OCI-LY3 (cell line): Measurements from ENCODE around the gene INPP5A.

Source experiments
- H2AFZ ChIP-seq: fragments of 200-600, 300-600 bp; shearing (Covaris generic); 2 replicates; pipeline ENCODE4 v1.6.0; 2014; ENCODE audit warnings: antibody characterized with exemption, low read depth, low read length
- H3K27ac ChIP-seq: fragments of 200-600, 300-600 bp; sonication (generic); 2 replicates; pipeline ENCODE4 v1.5.1; 2014; ENCODE audit warnings: mild to moderate bottlenecking, low read length, moderate library complexity, mixed read lengths
- H3K27me3 ChIP-seq: fragments of 200-600, 300-600 bp; sonication (generic); 2 replicates; pipeline ENCODE4 v1.6.1; 2014; ENCODE audit warnings: low read depth, low read length, mixed read lengths
- H3K36me3 ChIP-seq: fragments of 200-600, 300-600 bp; sonication (generic); replicated peaks from 2 replicates; pipeline ENCODE3; 2014; ENCODE audit warnings: low read depth, low read length, mixed read lengths
- H3K4me1 ChIP-seq: fragments of 300-600, 200-600 bp; sonication (generic); 2 replicates; pipeline ENCODE4 v1.6.1; 2014; ENCODE audit warnings: low read length, mixed read lengths
- H3K4me2 ChIP-seq: fragments of 200-600, 300-600 bp; sonication (generic); 2 replicates; pipeline ENCODE4 v1.6.1; 2014; ENCODE audit warnings: low read length, mixed read lengths
- H3K4me3 ChIP-seq: fragments of 300-600, 200-600 bp; sonication (generic); 2 replicates; pipeline ENCODE4 v1.5.1; 2014; ENCODE audit warnings: antibody characterized with exemption, mild to moderate bottlenecking, low read length, moderate library complexity
- H3K79me2 ChIP-seq: fragments of 300-600, 200-600 bp; shearing (Covaris generic); 2 replicates; pipeline ENCODE4 v1.6.1; 2014; ENCODE audit warnings: mild to moderate bottlenecking, low read length, mixed read lengths
- H3K9ac ChIP-seq: fragments of 300-600, 200-600 bp; shearing (Covaris generic); 2 replicates; pipeline ENCODE4 v1.6.0; 2014; ENCODE audit warnings: mild to moderate bottlenecking, low read length, moderate library complexity
- H3K9me3 ChIP-seq: fragments of 200-600, 300-600 bp; shearing (Covaris generic); 2 replicates; pipeline ENCODE4 v1.6.1; 2014; ENCODE audit warnings: low read length, mixed read lengths; ENCODE audit not compliant: insufficient read depth
- H4K20me1 ChIP-seq: fragments of 200-600, 300-600 bp; sonication (generic); 2 replicates; pipeline ENCODE4 v1.6.1; 2016; ENCODE audit warnings: low read length, mixed read lengths; ENCODE audit not compliant: insufficient read depth
- CTCF ChIP-seq: fragments of 200-600, 300-600 bp; sonication (generic); IDR thresholded peaks from 2 replicates; pipeline ENCODE4 v1.5.1; 2014; ENCODE audit warnings: antibody characterized with exemption, low read length, low read depth
- EZH2phosphoT487 ChIP-seq: fragments of 200-600 bp; shearing (Covaris generic); IDR thresholded peaks from 2 replicates; pipeline ENCODE4 v1.6.1; 2018; ENCODE audit warnings: antibody characterized with exemption, mixed run types, low read depth

INPP5A gene

GRCh38 chr10:132697578-132698200, 160.1 kb downstream of the INPP5A start:
- Histone ChIP-seq H3K79me2 (no peaks in the 10 kb centered on the region), H3K4me3 (no peak overlapping the region), H3K27ac (no peak overlapping the region), H3K4me2 (no peak overlapping the region), H3K9me3 (no peaks in the 10 kb centered on the region), H3K9ac (no peak overlapping the region), H2AFZ (no peak overlapping the region), H4K20me1 (no peaks in the 10 kb centered on the region), H3K4me1 (no peaks in the 10 kb centered on the region), H3K36me3 (no peaks in the 10 kb centered on the region), H3K27me3 (no peaks in the 10 kb centered on the region)
- TF ChIP-seq EZH2phosphoT487, result no peak
- no peak for TF ChIP-seq CTCF

GRCh38 chr10:132698211-132698751, 160.7 kb downstream of the INPP5A start:
- H3K4me2 ChIP-seq, result no peak overlapping the region
- no peaks in the 10 kb centered on the region for H3K36me3 ChIP-seq
- H3K27me3 ChIP-seq, result no peaks in the 10 kb centered on the region
- no peak overlapping the region for H3K4me3 ChIP-seq
- no peak overlapping the region for H3K9ac ChIP-seq
- H3K9me3 ChIP-seq, result no peaks in the 10 kb centered on the region
- H2AFZ ChIP-seq, result no peak overlapping the region
- no peaks in the 10 kb centered on the region for H4K20me1 ChIP-seq
- H3K27ac ChIP-seq, result no peak overlapping the region
- no peaks in the 10 kb centered on the region for H3K4me1 ChIP-seq
- TF ChIP-seq CTCF, result no peak
- TF ChIP-seq EZH2phosphoT487, result no peak
- no peaks in the 10 kb centered on the region for H3K79me2 ChIP-seq

- H3K4me3 ChIP-seq, result no peak overlapping the region
- H3K9ac ChIP-seq, result no peak overlapping the region
- H3K27ac ChIP-seq, result no peak overlapping the region
- no peaks in the 10 kb centered on the region for H3K9me3 ChIP-seq
- no peak overlapping the region for H2AFZ ChIP-seq
- H4K20me1 ChIP-seq, result no peaks in the 10 kb centered on the region
- no peaks in the 10 kb centered on the region for H3K79me2 ChIP-seq
- TF ChIP-seq CTCF (no peak), EZH2phosphoT487 (no peak)
- no peaks in the 10 kb centered on the region for H3K27me3 ChIP-seq
- H3K4me1 ChIP-seq, result no peaks in the 10 kb centered on the region
- H3K4me2 ChIP-seq, result no peak overlapping the region
- no peaks in the 10 kb centered on the region for H3K36me3 ChIP-seq
Measured at GRCh38 chr10:132698761-132699391, 161.3 kb downstream of the INPP5A start.

GRCh38 chr10:132699411-132700155, 162.0 kb downstream of the INPP5A start:
- no peaks in the 10 kb centered on the region for H3K27me3 ChIP-seq
- H3K79me2 ChIP-seq, result no peaks in the 10 kb centered on the region
- H3K27ac ChIP-seq, result no peak overlapping the region
- H3K4me3 ChIP-seq, result no peak overlapping the region
- no peaks in the 10 kb centered on the region for H3K36me3 ChIP-seq
- H3K9ac ChIP-seq, result no peak overlapping the region
- H3K4me1 ChIP-seq, result no peaks in the 10 kb centered on the region
- H3K4me2 ChIP-seq, result no peak overlapping the region
- no peak for TF ChIP-seq EZH2phosphoT487
- no peak for TF ChIP-seq CTCF
- H3K9me3 ChIP-seq, result no peaks in the 10 kb centered on the region
- no peaks in the 10 kb centered on the region for H4K20me1 ChIP-seq
- H2AFZ ChIP-seq, result no peak overlapping the region
